ENCODE measurements around the gene TMEM150C.

The TMEM150C gene

GRCh38 chr4:82587826-82588540, 26.2 kb upstream of the TMEM150C start:
- H3K27ac ChIP-seq (ENCODE audit: low read depth, low read length): no peak overlapping the region
- no peaks in the 10 kb centered on the region for H3K4me1 ChIP-seq (ENCODE audit: control insufficient read depth, low read length)
- H3K9me3 ChIP-seq (ENCODE audit: control insufficient read depth, insufficient read depth, low read length): no peaks in the 10 kb centered on the region
- H3K36me3 ChIP-seq (ENCODE audit: control insufficient read depth, low read length): no peaks in the 10 kb centered on the region
- H3K79me2 ChIP-seq (ENCODE audit: control insufficient read depth, low read length): no peaks in the 10 kb centered on the region
- no peaks in the 10 kb centered on the region for H4K20me1 ChIP-seq (ENCODE audit: control insufficient read depth, insufficient read depth, low read depth, low read length)
- H3K9me2 ChIP-seq (replicated peaks; ENCODE audit: control insufficient read depth, low read length): no peaks in the 10 kb centered on the region
- H3K27me3 ChIP-seq (ENCODE audit: control insufficient read depth, low read length): peaks cover 25% of the 10 kb centered on the region
- no peak for TF ChIP-seq EZH2phosphoT487 (IDR thresholded peaks at IDR 0.05; ENCODE audit: borderline replicate concordance, low read length)
- TF ChIP-seq, protein P1, sequence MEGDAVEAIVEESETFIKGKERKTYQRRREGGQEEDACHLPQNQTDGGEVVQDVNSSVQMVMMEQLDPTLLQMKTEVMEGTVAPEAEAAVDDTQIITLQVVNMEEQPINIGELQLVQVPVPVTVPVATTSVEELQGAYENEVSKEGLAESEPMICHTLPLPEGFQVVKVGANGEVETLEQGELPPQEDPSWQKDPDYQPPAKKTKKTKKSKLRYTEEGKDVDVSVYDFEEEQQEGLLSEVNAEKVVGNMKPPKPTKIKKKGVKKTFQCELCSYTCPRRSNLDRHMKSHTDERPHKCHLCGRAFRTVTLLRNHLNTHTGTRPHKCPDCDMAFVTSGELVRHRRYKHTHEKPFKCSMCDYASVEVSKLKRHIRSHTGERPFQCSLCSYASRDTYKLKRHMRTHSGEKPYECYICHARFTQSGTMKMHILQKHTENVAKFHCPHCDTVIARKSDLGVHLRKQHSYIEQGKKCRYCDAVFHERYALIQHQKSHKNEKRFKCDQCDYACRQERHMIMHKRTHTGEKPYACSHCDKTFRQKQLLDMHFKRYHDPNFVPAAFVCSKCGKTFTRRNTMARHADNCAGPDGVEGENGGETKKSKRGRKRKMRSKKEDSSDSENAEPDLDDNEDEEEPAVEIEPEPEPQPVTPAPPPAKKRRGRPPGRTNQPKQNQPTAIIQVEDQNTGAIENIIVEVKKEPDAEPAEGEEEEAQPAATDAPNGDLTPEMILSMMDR (IDR thresholded peaks at IDR 0.05; ENCODE audit: low read depth, low read length, poor library complexity, severe bottlenecking): no peak
- no peak overlapping the region for H3K4me2 ChIP-seq (ENCODE audit: low read length)
- no peak overlapping the region for H3K4me3 ChIP-seq (ENCODE audit: low read length)
- no peaks in the 10 kb centered on the region for H3F3A ChIP-seq (ENCODE audit: control insufficient read depth, insufficient read depth)

GRCh38 chr4:82585690-82586435, 24.1 kb upstream of the TMEM150C start:
- Histone ChIP-seq H4K20me1 (ENCODE audit: control insufficient read depth, insufficient read depth, low read depth, low read length) (no peaks in the 10 kb centered on the region), H3F3A (ENCODE audit: control insufficient read depth, insufficient read depth) (no peaks in the 10 kb centered on the region), H3K4me1 (ENCODE audit: control insufficient read depth, low read length) (no peaks in the 10 kb centered on the region), H3K9me3 (ENCODE audit: control insufficient read depth, insufficient read depth, low read length) (no peaks in the 10 kb centered on the region), H3K27ac (ENCODE audit: low read depth, low read length) (no peak overlapping the region), H3K36me3 (ENCODE audit: control insufficient read depth, low read length) (no peaks in the 10 kb centered on the region), H3K79me2 (ENCODE audit: control insufficient read depth, low read length) (no peaks in the 10 kb centered on the region), H3K4me3 (ENCODE audit: low read length) (no peak overlapping the region), H3K4me2 (ENCODE audit: low read length) (no peak overlapping the region), H3K9me2 (replicated peaks; ENCODE audit: control insufficient read depth, low read length) (no peaks in the 10 kb centered on the region), H3K27me3 (ENCODE audit: control insufficient read depth, low read length) (peaks cover 17% of the 10 kb centered on the region)
- no peak for TF ChIP-seq EZH2phosphoT487 (IDR thresholded peaks at IDR 0.05; ENCODE audit: borderline replicate concordance, low read length)
- TF ChIP-seq, protein P1 (IDR thresholded peaks at IDR 0.05; ENCODE audit: low read depth, low read length, poor library complexity, severe bottlenecking): no peak

GRCh38 chr4:82584931-82585330, 23.1 kb upstream of the TMEM150C start:
- H3K79me2 ChIP-seq (ENCODE audit: control insufficient read depth, low read length): no peaks in the 10 kb centered on the region
- H4K20me1 ChIP-seq (ENCODE audit: control insufficient read depth, insufficient read depth, low read depth, low read length): no peaks in the 10 kb centered on the region
- H3K4me1 ChIP-seq (ENCODE audit: control insufficient read depth, low read length): no peaks in the 10 kb centered on the region
- H3K27ac ChIP-seq (ENCODE audit: low read depth, low read length): no peak overlapping the region
- H3K9me2 ChIP-seq (replicated peaks; ENCODE audit: control insufficient read depth, low read length): no peaks in the 10 kb centered on the region
- no peaks in the 10 kb centered on the region for H3F3A ChIP-seq (ENCODE audit: control insufficient read depth, insufficient read depth)
- no peaks in the 10 kb centered on the region for H3K36me3 ChIP-seq (ENCODE audit: control insufficient read depth, low read length)
- TF ChIP-seq EZH2phosphoT487 (IDR thresholded peaks at IDR 0.05; ENCODE audit: borderline replicate concordance, low read length): no peak
- TF ChIP-seq, protein P1 (IDR thresholded peaks at IDR 0.05; ENCODE audit: low read depth, low read length, poor library complexity, severe bottlenecking): no peak
- H3K4me3 ChIP-seq (ENCODE audit: low read length): no peak overlapping the region
- H3K27me3 ChIP-seq (ENCODE audit: control insufficient read depth, low read length): peaks cover 17% of the 10 kb centered on the region
- no peaks in the 10 kb centered on the region for H3K9me3 ChIP-seq (ENCODE audit: control insufficient read depth, insufficient read depth, low read length)
- no peak overlapping the region for H3K4me2 ChIP-seq (ENCODE audit: low read length)
